CD4-positive, alpha-beta T cell treated with Interleukin-15 for 4 hours (primary cell): ENCODE measurements around the gene AMBRA1.

Source experiments
- DNase-seq: peaks from one replicate; pipeline ENCODE4 v3.0.0-alpha.2; 2020; ENCODE audit warnings: low spot score

The AMBRA1 gene

GRCh38 chr11:46505741-46506482 lies 87.9 kb downstream of the AMBRA1 start:
- no peak for DNase-seq

GRCh38 chr11:46504817-46505613 lies 88.8 kb downstream of the AMBRA1 start:
- DNase-seq, result no peak

- DNase-seq, result no peak
These were observed 94.0 kb downstream of the AMBRA1 start for GRCh38 chr11:46499821-46500220.

- DNase-seq, result no peak
These were observed 94.9 kb downstream of the AMBRA1 start for GRCh38 chr11:46498968-46499367.

- no peak for DNase-seq
These were observed 95.6 kb downstream of the AMBRA1 start for GRCh38 chr11:46498179-46498578.

- no peak for DNase-seq
These were observed 96.3 kb downstream of the AMBRA1 start for GRCh38 chr11:46497498-46497897.

GRCh38 chr11:46493791-46494190 lies 100.0 kb downstream of the AMBRA1 start:
- DNase-seq, result no peak

- no peak for DNase-seq
These were observed 101.3 kb downstream of the AMBRA1 start for GRCh38 chr11:46492532-46492931.

- DNase-seq, result no peak
These were observed 102.0 kb downstream of the AMBRA1 start for GRCh38 chr11:46491661-46492330.

- DNase-seq, result no peak
These were observed 103.2 kb downstream of the AMBRA1 start for GRCh38 chr11:46490666-46491065.

GRCh38 chr11:46489656-46490560 lies 103.9 kb downstream of the AMBRA1 start:
- peak; percentile 36 for DNase-seq

GRCh38 chr11:46485856-46486443 lies 107.9 kb downstream of the AMBRA1 start:
- no peak for DNase-seq

GRCh38 chr11:46484101-46484500 lies 109.7 kb downstream of the AMBRA1 start:
- DNase-seq, result no peak

- no peak for DNase-seq
These were observed 112.9 kb downstream of the AMBRA1 start for GRCh38 chr11:46480909-46481308.

- no peak for DNase-seq
These were observed 113.6 kb downstream of the AMBRA1 start for GRCh38 chr11:46480166-46480726.

GRCh38 chr11:46479601-46480000 lies 114.2 kb downstream of the AMBRA1 start:
- no peak for DNase-seq

GRCh38 chr11:46478196-46478595 lies 115.6 kb downstream of the AMBRA1 start:
- no peak for DNase-seq

GRCh38 chr11:46477136-46477535 lies 116.7 kb downstream of the AMBRA1 start:
- DNase-seq, result no peak

GRCh38 chr11:46475926-46476545 lies 117.8 kb downstream of the AMBRA1 start:
- no peak for DNase-seq

- no peak for DNase-seq
These were observed 118.5 kb downstream of the AMBRA1 start for GRCh38 chr11:46475051-46475925.
